Urothelium cell line (cell line): ENCODE measurements around the gene NR2F2.
"Not testable (repeated sequence)": the region's sequence is repeated elsewhere in the genome, so short reads cannot be mapped to it uniquely, and the experiment has no call there.

Experiments
- DNase-seq: peaks from one replicate; pipeline ENCODE4 v3.0.0; 2011; ENCODE audit warnings: low spot score, mixed read lengths
- FAIRE-seq: peaks from 2 replicates; lab custom pipeline; 2011; peaks lifted over from hg19 to GRCh38; lab: Jason Lieb, UNC

Gene NR2F2

GRCh38 chr15:96365781-96366525 is 35.5 kb downstream of the NR2F2 start:
- DNase-seq (no peak), FAIRE-seq (no peak)

GRCh38 chr15:96366526-96366877 is 36.0 kb downstream of the NR2F2 start:
- no peak for FAIRE-seq
- no peak for DNase-seq

- FAIRE-seq (no peak), DNase-seq (no peak)
These were observed 37.1 kb downstream of the NR2F2 start for GRCh38 chr15:96367311-96368200.

- no peak for FAIRE-seq
- no peak for DNase-seq
These were observed 38.9 kb downstream of the NR2F2 start for GRCh38 chr15:96369351-96369750.

GRCh38 chr15:96369825-96370621 is 39.5 kb downstream of the NR2F2 start:
- DNase-seq (no peak), FAIRE-seq (no peak)

DNA sequence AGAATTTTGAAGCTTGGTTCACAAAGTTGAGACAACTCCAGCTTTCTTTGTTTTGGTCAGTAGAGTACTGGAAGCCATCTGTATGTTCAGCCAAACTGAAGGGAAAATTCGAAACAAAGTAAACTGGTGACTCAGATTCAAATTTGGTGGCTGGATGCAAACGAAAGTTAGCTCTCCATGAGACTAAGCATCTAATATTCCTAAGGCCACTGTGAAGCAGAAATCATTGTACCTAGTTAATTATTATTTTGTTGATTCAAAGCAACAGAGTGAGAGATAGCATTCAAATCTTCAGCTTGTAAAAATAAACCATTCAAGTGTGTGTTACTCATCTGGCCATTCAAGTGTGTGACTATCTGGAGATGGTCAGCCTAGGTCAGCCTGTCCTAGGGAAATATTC is 42.1 kb downstream of the NR2F2 start:
- DNase-seq (no peak), FAIRE-seq (no peak)

GRCh38 chr15:96374499-96374898 is 44.0 kb downstream of the NR2F2 start:
- FAIRE-seq = no peak
- DNase-seq = no peak

- FAIRE-seq, DNase-seq: not testable (repeated sequence)
These were observed 49.1 kb downstream of the NR2F2 start for GRCh38 chr15:96379592-96379991.

DNA sequence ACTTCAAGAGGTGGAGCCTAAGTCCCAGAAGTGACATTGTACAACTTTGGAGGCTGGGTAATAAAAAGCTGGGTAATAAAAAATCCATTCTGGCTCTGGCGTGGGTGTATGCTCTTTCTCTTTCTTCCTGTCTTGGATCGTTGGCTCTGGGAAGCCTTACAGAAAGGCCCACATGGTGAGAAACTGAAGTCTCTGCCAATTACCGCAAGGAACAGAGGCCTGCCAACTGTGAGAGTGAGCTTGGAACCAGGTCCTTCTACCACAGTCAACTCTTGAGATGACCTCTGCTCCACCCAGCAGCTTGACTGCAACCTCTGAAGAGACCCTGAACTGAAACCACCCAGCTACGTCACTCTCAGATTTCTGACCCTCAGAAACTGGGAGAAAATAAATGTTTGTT is 51.0 kb downstream of the NR2F2 start:
- DNase-seq (no peak), FAIRE-seq (no peak)

DNA sequence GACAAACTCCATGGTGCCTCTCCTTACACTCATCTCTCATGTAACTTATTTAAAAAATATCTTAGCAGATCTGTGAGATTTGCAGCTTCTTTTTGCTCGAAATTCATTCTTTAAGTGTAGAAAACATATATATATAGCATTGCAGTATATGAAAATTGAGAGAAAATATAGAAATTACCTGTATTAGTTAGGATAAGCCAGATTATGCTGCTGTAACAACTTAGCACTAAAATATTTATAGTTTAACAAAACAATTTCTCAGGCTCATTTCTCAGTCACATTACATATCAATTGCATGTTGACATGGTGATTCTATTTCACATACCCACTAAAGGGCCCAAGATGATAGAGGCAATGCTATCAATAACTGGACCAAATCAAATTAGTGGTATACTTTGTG is 54.7 kb downstream of the NR2F2 start:
- no peak for DNase-seq
- no peak for FAIRE-seq

GRCh38 chr15:96388673-96389072 is 58.2 kb downstream of the NR2F2 start:
- FAIRE-seq (no peak), DNase-seq (no peak)
